CD4-positive, alpha-beta T cell treated with Interferon gamma for 1 hour (primary cell): Measurements from ENCODE around the gene SHMT2.

Experiments used
- DNase-seq: peaks from one replicate; pipeline ENCODE4 v3.0.0-alpha.2; 2020

Gene SHMT2

DNA sequence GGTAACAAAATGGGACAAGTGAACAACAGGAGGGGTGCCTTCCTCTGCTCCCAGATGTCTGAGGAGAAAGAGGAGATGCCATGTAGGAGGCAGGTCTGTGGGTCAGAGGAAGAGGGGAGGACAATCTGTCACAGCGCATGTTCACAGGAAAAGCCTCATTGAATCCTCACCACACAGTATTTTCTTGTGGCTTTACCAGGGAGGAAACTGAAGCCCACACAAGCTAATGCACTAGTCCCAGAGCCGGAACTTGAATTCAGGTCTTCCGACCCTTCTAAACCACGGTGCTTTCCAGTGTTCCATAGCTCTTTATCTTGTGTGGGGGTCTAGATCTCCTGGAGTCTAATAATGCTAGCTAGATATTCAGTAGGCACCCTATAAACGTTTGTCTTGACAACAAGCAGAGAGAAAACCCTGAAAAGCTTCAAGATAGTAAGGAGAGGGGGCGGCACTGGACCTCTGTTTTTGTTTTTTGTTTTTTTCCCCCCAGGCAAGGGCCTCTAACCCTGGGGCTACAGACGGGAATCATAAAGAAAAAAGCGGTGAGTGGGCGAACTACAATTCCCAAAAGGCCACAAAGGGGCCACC is 371 bp upstream of the SHMT2 start:
- DNase-seq = no peak

DNA sequence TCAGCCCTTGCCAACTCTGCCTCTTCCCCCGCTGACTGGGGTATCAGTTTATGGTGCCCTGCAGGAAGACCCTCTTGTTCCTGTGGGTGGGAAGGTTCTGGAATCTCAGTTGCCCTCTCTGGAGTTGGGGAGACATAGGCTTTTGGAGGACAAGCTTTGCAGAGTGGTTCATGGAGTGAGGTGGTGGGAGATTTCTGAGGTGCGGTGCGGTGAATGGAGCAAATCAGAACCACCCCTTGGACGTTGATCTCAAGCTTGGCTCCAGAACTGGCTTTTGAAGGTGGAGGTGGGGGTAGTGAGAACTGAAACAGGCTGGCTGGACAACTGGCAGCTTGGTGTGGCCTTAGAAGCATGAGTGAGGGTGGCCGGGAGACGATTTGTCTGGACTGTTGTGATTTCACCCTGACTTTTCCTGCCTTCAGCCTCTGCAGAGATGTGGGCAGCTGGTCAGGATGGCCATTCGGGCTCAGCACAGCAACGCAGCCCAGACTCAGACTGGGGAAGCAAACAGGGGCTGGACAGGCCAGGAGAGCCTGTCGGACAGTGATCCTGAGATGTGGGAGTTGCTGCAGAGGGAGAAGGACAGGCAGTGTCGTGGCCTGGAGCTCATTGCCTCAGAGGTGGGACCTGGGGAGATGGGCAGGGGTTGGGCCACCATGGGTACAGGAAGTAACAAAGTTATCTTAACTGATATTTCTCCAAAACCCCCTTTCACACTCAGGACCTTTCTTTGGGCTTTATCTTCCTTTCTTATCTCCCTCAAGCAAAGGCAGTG is 1.1 kb downstream of the SHMT2 start:
- DNase-seq = no peak

DNA sequence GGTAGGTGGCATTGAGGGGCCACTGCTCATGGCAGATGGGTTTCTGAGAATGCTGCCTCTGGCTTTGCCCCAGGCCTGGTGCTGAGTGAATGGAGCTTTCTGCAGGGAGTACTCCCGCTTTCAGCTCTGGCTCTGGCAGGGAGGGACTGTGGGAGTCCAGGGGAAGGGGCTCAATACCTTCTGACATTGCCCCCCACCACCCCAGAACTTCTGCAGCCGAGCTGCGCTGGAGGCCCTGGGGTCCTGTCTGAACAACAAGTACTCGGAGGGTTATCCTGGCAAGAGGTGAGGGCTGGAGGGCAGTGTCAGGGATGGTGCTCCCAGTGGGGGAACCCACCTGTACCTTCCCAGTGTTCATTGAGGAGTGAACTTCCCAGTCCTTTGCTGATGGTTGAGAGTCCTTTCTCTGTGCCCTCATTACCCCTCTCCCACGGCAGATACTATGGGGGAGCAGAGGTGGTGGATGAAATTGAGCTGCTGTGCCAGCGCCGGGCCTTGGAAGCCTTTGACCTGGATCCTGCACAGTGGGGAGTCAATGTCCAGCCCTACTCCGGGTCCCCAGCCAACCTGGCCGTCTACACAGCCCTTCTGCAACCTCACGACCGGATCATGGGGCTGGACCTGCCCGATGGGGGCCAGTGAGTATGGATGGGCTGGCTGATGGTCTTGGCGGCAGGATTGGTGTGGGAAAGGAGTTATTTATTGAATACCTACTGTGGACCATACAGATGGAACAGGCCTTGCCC is 1.9 kb downstream of the SHMT2 start:
- no peak for DNase-seq

DNA sequence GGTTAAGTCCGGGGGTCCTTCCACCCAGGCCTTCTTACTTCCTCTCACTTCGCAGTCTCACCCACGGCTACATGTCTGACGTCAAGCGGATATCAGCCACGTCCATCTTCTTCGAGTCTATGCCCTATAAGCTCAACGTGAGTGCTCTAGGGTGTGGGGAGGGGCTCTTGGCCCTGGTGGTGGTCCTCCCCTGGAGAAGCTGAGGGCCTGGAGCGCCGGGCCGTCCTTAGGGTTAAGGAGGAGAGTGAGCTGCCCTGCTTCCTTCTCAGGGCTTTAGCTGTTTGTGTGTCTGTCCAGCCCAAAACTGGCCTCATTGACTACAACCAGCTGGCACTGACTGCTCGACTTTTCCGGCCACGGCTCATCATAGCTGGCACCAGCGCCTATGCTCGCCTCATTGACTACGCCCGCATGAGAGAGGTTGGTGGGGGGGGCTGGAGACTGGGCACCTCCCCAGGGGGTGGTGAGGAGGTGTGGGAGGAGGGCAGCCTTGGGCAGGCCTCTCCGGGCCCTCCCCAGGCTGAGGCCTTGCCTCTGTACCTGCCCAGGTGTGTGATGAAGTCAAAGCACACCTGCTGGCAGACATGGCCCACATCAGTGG is 2.7 kb downstream of the SHMT2 start:
- DNase-seq = no peak

DNA sequence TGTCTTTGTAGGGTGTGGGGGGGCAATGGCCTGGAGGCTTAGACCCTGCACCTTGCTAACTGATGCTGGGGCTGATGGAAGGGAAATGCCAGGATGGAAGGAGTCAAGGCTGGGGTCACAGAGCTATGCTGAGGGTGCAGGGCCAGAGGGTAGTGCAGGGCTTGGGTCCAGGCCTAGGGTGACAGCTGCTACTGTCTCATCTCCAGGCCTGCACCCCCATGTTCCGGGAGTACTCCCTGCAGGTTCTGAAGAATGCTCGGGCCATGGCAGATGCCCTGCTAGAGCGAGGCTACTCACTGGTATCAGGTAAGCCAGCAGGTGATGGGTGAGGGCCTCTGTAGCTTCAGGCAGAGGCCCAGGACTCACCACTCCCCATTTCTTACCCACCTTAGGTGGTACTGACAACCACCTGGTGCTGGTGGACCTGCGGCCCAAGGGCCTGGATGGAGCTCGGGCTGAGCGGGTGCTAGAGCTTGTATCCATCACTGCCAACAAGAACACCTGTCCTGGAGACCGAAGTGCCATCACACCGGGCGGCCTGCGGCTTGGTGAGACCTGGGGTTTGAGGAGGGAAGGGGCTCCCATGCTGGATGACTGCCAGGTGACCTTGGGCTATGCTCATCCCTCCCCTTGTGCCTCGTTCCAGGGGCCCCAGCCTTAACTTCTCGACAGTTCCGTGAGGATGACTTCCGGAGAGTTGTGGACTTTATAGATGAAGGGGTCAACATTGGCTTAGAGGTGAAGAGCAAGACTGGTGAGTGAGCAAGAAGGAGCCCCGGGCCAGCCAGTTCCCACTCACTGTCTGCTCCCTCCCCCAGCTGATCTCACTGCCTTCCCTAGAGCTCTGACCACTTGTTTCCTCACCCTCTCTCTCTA is 4.1 kb downstream of the SHMT2 start:
- no peak for DNase-seq

DNA sequence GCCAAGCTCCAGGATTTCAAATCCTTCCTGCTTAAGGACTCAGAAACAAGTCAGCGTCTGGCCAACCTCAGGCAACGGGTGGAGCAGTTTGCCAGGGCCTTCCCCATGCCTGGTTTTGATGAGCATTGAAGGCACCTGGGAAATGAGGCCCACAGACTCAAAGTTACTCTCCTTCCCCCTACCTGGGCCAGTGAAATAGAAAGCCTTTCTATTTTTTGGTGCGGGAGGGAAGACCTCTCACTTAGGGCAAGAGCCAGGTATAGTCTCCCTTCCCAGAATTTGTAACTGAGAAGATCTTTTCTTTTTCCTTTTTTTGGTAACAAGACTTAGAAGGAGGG is 4.7 kb downstream of the SHMT2 start:
- no peak for DNase-seq

DNA sequence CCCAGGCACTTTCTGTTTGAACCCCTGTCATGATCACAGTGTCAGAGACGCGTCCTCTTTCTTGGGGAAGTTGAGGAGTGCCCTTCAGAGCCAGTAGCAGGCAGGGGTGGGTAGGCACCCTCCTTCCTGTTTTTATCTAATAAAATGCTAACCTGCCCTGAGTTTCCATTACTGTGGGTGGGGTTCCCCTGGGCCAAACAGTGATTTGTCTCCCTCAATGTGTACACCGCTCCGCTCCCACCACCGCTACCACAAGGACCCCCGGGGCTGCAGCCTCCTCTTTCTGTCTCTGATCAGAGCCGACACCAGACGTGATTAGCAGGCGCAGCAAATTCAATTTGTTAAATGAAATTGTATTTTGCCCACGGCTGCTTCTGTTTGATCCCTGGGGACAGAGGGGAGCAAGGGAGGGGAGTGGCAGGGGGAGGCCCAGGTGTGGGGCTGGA is 5.1 kb downstream of the SHMT2 start:
- DNase-seq = peak; percentile 42

DNA sequence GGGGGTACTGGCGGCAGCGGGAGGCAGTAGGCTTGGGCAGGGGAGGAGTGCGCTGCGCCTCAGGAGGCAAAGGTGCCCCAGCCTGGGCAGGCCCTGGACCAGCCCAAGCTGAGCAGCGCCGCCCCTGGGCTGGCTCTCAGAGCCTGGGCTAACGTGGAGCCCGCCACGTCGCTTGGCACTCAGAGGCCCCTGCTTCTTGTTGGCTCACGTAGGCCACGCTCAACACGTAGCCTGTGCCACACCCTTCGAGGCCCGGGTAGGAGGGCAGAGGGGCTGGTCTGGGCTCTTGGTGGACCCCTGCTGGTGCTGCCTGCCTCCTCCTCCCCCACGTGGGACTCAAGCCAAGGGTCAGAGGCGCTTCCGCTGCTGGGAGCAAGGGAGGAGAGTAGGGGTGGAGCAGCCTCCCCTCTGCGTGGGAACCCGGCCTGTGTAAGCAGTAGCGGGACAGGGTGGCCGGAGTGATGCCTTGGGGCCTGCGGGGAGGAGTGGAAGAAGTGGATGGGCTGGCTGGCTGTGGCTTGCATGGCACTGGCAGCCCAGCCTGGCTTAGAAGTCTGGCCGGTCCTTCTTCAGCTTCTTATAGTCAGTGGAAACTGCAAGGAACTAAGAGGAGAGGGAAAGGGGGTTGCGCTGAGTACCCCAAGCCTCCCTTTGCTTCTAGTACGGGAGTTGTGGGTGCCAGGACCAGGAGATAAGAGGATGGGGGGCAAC is 5.7 kb downstream of the SHMT2 start:
- DNase-seq = peak; percentile 35

DNA sequence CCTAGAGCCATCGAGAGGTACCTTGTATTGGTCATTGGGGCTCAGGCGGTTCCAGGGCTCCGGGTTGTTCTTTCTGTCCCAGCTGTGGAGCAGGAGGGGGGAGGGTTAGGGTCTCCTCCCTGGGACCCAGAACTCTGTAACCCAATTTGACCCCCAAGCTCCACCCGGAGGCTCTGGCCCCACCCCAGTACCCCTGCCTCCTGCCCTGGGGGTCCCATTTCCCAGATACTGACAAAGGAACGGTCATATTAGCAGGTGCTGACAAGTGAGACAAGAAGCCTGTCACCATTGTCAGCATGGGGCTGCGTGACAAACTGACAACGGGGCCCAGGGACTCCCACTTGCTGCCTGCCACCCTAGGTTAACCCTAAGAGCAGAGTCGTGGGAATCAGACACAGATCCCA is 6.2 kb downstream of the SHMT2 start:
- no peak for DNase-seq

DNA sequence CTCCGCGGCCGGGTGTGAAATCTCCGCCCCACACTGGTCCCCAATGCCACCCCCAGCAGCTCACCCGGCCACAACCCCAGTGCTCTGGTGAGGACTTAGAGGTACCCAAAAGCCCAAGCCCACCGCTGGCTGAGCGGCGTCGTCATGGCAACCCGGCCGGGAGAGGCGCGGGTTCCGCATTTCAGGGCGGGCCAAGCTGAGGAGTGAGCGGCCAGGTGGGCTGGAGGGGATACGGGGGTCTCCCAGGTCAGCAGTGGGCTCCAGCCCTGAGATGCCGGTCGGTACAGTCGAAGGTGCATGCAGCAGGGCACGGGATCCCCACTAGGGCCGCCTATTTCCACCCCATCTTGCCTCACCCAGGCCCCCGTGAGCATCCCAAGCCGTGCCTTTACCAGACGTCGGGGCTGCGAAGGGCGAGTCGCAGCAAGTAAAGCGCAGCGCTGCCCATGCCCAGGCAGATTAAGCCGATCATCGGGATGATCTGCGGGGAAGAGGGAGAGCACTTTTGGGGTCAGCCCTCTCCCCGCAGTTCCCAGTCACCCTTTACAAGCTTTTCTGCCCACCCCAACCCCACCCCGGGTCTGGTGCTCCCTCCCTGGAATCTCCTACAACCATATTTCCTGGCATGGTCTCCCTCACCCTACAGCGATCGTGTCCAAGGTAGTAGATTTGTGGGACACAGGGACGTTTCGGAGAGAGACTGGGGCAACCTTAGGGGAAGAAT is 6.9 kb downstream of the SHMT2 start:
- DNase-seq = peak; percentile 41

DNA sequence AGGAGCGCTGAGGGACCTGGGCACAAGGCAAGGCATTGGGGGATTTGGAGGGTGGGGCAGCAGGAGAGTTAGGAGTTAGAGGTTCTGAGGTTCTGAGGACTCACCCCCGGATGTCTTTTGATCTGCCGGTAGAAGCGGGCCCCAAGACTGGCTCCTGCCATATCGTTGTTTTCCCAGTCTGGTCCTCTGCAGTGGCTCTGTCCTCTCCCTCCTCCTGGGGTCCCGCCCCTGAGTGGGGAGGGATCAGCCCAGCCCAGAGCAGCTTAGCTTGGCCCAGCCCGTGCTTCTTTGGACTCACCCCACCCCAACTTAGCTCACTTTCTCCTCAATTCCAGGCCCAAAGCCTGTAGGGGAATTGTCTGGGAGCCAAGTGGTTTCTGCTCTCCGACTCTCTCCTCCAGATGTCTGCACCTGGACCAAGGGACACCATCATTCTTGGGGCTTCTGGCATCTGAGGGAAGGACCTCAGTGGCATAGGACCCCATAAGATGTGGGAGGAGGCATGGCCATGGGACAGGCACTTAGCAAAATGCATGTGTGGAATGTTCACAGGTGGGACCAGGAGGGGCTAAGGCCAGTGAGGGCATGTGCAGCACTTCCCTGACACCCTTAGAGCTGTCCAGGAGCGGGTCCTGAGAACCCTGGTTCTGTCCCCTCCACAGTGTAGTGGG is 7.5 kb downstream of the SHMT2 start:
- DNase-seq = no peak

DNA sequence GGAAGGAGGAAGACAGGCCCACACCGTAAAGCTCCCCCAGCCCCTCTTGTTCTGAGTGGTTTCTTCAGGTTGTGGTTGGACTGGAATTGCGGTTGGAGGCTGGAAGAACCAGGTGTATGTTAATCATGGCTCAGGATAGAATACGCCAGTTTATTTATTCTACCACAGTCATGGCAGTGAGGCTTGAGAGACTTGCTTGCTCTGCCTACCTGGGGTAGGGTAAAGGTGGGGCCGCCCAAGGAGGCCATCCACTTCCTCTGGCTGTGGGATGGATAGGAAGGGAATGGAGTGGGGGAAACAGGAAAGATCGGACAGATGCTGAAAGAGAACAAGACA is 8.1 kb downstream of the SHMT2 start:
- DNase-seq = no peak

DNA sequence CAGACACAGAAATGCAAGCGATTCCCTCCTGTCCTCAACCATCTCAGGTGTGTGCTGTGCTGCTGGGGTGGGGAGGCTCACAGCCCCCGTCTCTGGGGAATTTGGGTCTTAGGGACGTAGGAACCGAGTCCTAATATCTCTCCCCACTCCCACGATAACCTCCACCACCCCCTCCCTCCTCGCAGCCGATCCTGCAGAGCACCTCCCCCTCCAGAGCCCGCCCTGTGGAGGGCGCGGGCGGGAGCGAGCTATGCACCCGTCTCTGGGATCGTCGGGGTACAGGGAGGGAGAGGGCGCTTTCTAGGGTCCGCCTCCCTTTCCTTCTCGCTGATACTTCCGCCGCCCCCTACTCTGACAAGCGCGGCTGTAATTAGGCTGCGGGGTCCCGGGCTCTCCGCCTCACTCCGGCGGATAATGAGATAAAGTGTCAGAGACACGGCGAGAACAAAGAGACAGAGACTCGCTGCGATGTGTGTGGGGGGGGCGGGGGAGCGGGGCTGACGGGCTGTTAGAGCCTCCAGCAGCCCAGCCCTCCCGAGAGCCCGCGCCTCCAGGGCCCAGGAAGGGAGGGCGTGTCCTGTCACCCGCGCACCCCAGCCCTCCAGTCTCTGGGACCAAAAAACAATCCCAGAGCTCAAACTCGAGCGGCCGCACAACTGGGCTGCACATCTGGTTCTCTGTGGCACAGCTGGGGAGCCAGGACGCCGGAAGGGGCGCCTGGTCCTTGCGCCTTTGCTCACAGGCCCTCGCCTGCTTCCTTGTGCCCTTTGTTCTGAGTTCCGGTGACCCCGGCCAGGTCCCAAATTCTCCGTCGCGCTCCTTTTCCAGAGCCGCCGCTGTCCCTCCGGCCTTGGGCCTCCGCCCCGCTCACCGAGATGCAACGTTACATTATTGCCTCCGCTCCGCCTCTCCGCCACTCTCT is 8.7 kb downstream of the SHMT2 start:
- no peak for DNase-seq

DNA sequence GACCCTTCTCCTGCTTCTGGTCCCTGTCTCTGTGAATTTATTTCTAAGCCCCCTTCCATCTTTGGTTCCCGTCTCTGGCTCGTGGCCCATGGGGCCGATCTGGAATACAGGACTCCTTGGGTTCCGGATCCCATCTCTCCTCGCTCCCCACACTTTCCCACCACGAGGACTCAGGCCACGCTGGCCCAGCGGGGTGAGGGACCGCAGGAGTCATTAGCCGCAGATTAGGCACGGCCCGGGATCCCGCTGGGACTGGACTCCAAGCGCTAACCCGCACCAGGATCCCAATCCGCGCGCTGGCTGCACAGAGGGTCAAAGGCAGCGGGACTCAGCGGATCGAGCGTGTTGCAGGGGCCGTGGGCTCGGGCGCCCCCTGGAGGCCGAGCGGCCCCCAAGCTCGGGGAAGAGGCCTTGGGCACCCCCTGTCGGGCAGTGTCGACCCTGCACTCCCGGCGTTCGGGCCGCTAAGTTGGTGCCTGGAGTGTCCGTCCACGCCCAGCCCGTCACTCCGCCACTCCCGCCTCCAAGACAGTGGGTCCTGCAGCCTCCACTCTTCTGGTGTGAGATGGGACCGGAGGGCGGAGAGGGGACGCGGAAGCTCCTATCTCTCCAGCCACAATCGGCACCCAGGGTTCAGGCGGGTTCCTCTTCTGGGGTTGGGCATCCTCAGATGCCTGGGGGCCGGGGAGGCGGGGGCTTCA is 9.5 kb downstream of the SHMT2 start:
- peak; percentile 82 for DNase-seq

DNA sequence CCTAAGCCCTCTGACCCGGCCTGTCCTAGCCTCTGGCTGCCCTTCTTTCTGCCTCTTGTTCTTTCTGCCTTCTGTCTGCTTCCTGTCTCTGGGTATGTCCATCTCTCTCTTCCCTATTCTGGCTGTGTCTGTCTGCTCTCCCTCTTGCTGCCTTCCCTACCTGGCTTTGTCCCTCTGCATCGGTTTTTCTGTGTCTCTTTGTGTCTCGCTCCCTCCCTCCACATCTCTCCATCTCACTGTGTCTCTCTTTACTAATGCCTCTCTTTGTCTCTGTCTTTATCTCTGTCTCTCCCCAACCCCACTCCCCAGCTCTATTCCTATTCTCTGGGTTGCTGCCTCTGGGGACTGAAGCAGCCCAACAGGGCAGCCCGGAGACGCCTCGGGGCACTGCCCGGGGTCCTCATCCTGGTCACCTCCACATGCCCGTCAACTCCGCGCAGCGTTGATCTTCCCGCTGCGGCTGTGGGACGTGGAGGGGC is 10.1 kb downstream of the SHMT2 start:
- DNase-seq = no peak

DNA sequence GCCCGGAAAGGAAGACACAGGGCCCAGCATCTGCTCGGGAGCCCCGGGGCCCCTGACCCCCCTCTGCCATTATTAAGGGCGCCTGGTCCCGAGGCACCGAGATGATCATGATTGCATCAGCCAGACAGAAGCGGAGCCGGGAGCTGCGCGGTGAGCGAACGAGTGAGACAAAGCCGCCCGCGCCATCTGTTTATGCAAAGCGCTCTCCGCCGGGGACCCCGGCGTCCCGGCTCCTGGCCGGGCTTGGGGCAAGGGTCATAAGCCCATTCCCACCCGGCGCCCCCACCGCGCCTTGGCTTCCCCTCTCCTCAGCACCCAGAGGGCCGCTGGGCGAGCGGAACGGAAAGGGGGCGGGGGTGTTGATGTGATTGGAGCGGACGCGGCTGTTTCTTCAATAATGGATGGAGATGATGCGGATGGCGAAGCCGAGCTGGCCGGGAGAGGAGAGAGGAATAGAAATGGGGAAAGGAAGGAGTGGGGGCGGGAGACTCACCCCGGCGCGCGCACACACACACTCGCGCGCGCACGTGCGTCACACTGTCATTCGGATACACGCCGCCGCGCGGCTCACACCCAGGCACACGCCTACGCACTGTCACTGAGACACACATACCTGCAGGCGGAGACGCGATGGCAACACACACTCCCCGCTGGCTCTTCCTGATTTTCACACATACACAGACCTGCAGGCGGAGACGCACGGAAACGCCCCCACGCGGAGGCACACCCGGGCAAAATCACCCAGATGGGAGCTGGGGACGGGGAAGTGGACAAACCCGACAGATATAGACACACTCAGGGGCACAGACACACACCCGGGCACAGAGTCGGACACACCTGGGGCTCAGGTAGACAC is 10.8 kb downstream of the SHMT2 start:
- peak; percentile 80 for DNase-seq

DNA sequence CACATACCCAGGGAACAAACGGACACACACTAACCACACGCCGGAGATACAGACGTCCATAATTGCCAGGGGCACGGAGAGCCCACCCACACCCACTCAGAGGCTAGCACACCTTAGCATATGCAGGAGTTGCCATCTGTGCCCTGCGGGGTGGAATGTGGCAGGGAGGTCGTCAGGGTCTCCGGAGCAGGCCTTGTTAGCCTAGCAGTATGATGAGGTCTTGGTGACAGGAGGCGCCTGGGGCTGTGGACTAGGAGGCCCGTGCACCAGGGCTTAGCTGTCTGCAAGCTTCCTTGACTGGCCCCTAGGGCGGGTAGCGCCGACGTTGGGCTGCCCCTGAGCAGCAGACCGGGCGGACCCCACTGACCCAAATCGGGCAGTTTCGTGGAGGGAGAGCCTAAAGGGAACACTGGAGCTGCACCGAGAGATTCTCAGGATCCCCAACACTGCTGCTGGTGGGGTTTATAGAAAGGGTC is 11.5 kb downstream of the SHMT2 start:
- no peak for DNase-seq
